DMS 273 (cell line): ENCODE data around the gene CC2D2B.
"Not testable (repeated sequence)": the region's sequence is repeated elsewhere in the genome, so short reads cannot be mapped to it uniquely, and the experiment has no call there.

Experiments
- DNase-seq: peaks from one replicate; lab custom pipeline; 2025; ENCODE audit not compliant: unreplicated experiment; lab: John Stamatoyannopoulos, UW

Gene CC2D2B

GRCh38 chr10:95907456-95908253 lies at the start of gene CC2D2B:
Gene CC2D2B, plus strand, starts transcription at chr10:95907975. Its CDS starts 3,349 bp downstream, at chr10:95911324.
- DNase-seq = peak; percentile 89

GRCh38 chr10:95860166-95860940 lies 47.4 kb upstream of the CC2D2B start:
- DNase-seq = peak; percentile 19

- DNase-seq = no peak
Observed at GRCh38 chr10:95861386-95861785, 46.4 kb upstream of the CC2D2B start.

GRCh38 chr10:95864906-95865813 lies 42.6 kb upstream of the CC2D2B start:
- peak; percentile 47 for DNase-seq

DNA sequence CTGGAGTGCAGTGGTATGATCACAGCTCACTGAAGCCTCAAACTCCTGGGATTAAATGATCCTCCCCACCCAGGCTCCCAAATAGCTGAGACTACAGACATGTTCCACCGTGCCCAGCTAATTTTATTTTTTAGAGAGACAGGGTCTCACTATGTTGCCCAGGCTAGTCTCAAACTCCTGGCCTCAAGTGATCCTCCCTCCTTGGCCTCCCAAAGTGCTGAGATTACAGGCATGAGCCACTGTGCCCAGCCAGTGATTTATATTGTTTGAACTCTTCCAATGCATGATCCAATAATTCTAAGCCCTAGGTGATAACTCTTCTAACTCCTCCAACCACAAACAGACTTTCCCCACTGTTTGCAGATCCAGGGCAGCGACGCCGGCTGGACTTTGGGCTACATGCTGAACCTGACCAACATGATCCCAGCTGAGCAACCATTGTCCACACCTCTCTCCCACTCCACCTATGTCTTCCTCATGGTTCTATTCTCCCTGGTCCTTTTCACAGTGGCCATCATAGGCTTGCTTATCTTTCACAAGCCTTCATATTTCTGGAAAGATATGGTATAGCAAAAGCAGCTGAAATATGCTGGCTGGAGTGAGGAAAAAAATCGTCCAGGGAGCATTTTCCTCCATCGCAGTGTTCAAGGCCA lies 41.8 kb upstream of the CC2D2B start:
- no peak for DNase-seq

DNA sequence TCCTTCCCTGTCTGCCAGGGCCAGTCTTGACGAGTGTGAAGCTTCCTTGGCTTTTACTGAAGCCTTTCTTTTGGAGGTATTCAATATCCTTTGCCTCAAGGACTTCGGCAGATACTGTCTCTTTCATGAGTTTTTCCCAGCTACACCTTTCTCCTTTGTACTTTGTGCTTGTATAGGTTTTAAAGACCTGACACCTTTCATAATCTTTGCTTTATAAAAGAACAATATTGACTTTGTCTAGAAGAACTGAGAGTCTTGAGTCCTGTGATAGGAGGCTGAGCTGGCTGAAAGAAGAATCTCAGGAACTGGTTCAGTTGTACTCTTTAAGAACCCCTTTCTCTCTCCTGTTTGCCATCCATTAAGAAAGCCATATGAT lies 41.3 kb upstream of the CC2D2B start:
- no peak for DNase-seq

DNA sequence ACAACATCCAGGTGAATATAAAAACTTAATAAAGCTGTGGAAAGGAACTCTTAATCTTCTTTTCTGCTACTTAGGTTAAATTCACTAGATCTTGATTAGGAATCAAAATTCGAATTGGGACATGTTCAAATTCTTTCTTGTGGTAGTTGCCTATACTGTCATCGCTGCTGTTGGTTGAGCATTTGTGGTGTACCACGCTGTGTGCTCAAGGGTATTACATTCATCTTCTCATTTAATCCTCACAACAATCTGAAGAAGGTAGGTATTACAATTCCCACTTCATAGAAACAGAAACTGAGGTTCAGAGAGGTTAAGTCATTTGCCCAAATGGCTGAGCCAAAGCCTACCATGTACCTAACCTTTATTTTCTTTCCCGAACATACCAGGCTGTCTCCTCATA lies 39.9 kb upstream of the CC2D2B start:
- no peak for DNase-seq

DNA sequence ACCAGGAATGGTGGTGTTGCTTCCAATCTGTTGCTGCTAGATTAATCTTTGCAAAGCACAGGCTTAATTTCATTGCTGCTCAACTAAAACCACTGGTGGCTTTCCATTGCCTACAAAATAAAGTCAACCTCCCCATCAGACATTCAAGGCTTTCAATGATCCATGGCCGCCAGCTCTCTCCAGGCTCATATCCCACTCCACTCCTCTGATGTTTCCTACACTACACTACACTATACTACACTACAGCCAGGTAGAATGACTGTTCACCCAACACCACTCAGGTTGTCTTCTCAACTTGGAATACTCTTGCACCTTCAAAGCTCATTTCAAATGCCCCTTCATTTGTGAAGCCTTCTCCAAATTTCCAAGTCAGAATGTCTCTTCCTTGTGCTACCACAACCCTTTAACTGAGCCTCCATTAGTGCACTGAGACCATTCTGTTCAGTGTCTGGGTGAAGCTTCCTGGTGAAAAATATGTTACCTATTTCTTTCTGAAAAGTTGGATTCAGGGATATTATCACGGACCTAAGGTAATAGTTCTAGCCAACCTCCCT lies 35.5 kb upstream of the CC2D2B start:
- no peak for DNase-seq

DNA sequence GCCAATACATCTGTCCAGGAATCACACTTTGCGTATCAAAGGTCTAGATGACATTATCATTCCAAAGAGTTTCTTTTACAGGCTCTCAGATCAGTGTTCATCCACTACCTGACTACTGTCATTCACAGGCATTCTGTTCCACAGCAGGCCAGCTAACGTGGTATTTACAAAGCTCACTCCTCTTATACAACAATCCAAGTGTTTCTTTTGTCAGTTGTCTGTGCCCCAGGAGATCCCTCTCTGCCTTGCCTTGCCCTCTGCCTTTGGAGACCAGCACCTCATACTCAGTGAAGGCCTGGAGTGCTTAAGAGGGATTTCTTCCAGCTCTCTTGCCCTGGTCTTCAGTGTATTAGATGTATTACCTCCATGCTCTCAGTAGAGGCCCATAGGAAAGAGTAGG lies 34.6 kb upstream of the CC2D2B start:
- no peak for DNase-seq

GRCh38 chr10:95873651-95874050 lies 34.1 kb upstream of the CC2D2B start:
- DNase-seq = no peak

GRCh38 chr10:95874783-95875182 lies 33.0 kb upstream of the CC2D2B start:
- not testable (repeated sequence) for DNase-seq

- no peak for DNase-seq
Observed at GRCh38 chr10:95876756-95877155, 31.0 kb upstream of the CC2D2B start.

DNA sequence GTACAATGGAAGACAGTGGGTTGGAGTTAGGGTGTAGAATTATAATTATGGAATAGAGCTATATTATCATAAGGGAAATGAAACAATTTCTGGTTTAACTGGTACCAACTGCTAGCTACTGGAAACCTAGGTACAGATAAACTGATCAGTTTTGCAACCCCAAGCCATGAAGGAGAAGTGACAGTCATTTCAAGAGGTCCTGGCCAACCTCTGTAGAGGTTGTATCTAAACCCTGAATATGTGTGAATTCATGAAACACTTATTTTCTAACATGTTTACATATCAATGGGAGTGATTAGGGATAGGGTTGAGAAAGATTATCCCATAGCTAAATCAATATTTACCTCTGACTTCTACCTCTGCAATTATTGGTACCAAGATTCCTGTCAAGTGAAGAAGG lies 29.9 kb upstream of the CC2D2B start:
- DNase-seq = no peak

DNA sequence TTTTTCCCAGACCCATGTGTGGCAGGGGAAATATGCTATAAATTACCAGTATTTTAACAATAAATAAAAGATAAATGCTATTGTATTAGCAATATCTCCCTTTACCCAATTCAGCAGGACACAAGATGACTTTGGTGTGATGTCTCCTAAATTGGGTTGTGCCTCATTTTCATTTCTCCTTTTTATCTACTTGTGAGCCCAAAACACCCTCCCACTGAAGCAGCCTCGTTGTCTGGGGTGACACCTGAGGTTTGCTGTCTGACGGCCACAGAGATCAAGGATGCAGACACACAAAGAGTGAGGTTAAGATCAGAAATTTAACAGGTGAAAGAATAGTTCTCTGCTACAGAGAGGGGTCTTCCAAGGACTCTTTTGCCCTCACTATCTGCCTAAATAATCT lies 27.1 kb upstream of the CC2D2B start:
- no peak for DNase-seq

GRCh38 chr10:95881316-95881715 lies 26.5 kb upstream of the CC2D2B start:
- DNase-seq = no peak

GRCh38 chr10:95889830-95890229 lies 17.9 kb upstream of the CC2D2B start:
- DNase-seq = no peak

DNA sequence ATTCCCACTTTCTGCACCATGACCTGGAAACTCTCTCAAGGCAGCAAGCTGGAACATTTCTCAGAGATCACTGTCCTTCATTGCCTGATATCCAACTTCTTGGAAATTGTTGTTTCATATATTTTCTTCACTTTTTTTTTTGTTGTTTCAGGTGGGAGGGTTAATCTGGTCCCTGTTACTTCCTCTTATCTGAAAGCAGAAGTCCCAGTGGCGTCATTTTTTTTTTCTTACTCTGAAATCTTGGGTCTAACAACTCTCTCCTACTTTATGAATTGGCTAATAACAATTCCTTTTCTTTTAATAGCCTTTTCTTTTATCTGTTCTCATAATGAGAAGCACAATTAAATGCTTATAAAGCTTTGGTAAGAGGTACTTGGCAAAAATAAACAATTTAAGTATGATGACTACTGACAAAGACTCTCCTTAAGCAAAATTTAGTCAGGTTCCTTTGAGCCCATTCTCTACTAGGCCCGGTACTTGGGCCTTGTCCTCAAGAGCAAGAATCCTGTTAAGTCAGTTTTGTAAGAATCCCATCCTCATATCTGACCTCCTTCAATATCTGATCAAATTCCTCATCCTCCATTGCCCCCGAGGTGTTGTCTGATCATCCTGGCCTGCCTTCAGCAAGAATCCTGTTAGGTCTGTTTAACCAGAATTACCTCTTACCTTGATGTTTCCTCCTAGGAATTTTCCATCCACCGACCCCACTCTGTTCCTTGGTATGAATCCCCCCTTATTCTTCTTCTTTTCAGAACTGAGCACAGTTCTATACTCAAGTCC lies 11.5 kb upstream of the CC2D2B start:
- no peak for DNase-seq

DNA sequence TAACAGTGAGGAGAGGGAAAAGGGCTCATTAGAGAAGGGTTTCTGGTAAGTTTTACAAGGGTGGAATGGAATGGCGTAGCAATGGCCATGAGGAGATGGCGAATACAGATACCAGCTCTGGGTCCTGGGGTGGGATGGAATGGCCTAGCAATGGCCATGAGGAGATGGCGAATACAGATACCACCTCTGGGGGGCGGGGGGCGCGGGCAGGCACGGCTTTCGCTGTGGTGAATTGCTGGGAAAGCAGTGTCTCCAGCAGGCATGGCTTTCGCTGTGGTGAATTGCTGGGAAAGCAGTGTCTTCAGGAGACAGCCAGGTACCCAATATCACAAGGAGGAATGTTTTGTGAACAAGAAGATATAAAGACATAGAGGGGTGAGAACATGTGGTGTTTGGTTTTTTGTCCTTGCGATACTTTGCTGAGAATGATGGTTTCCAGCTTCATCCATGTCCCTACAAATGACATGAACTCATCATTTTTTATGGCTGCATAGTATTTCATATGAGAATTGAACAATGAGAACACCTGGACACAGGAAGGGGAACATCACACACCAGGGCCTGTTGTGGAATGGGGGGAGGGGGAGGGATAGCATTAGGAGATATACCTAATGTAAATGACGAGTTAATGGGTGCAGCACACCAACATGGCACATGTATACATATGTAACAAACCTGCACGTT lies 1.7 kb upstream of the CC2D2B start:
- not testable (repeated sequence) for DNase-seq
